PC-3 (cell line): ENCODE measurements around the gene PLA2G2E. TPM values are rescaled to one million over a fixed set of nuclear protein-coding genes. Genes with fewer than 3 reads are reported as not detected.

ENCODE experiments used
- ATAC-seq: fragments of 200-7000 bp; cut with Tn5 transposase; 2 replicates; pipeline ENCODE4 v1.9.1; 2020; ENCODE audit warnings: mild to moderate bottlenecking, moderate library complexity
- BruUV-seq: library from RNA; stranded (reverse); fragments of 400-500 nt; replicated peaks from 2 replicates; lab custom pipeline; 2021; lab: Mats Ljungman, UMichigan
- CTCF ChIA-PET: fragments of 300-600 bp; sonication (Branson Sonifier 250); formaldehyde crosslinking; loops from one replicate; lab custom pipeline; 2022; ENCODE audit warnings: antibody characterized with exemption; lab: Charles Lee
- POLR2A ChIA-PET: fragments of 300-600 bp; sonication (Branson Sonifier 250); formaldehyde crosslinking; loops from one replicate; lab custom pipeline; 2022; ENCODE audit warnings: antibody characterized with exemption; ENCODE audit not compliant: unreplicated experiment; lab: Charles Lee
- DNase-seq: peaks from one replicate; pipeline ENCODE4 v3.0.0-alpha.2; 2015
- H2AFZ ChIP-seq: fragments of 300-600 bp; sonication (generic); 2 replicates; pipeline ENCODE4 v1.6.0; 2016; ENCODE audit warnings: antibody characterized with exemption, low read length
- H3F3A ChIP-seq: fragments of 300-600 bp; sonication (generic); one replicate; pipeline ENCODE4 v1.6.0; 2017; ENCODE audit warnings: antibody characterized with exemption, low read length, control low read depth, mild to moderate bottlenecking; ENCODE audit not compliant: unreplicated experiment
- H3K27ac ChIP-seq: fragments of 300-600 bp; sonication (generic); 2 replicates; pipeline ENCODE4 v1.5.1; 2016; ENCODE audit warnings: mild to moderate bottlenecking, low read length
- H3K27me3 ChIP-seq: fragments of 300-600 bp; sonication (generic); 2 replicates; pipeline ENCODE4 v1.6.1; 2016; ENCODE audit warnings: low read length, mixed read lengths
- H3K36me3 ChIP-seq: fragments of 300-600 bp; sonication (generic); 2 replicates; pipeline ENCODE4 v1.6.1; 2016; ENCODE audit warnings: low read depth, mixed run types, low read length, mixed read lengths
- H3K4me1 ChIP-seq: fragments of 300-600 bp; sonication (generic); 2 replicates; pipeline ENCODE4 v1.5.1; 2016; ENCODE audit warnings: low read length; ENCODE audit not compliant: insufficient read depth
- H3K4me2 ChIP-seq: fragments of 300-600 bp; sonication (generic); 2 replicates; pipeline ENCODE4 v1.6.0; 2016; ENCODE audit warnings: low read length
- H3K4me3 ChIP-seq: fragments of 300-600 bp; sonication (generic); 2 replicates; pipeline ENCODE4 v1.5.1; 2016; ENCODE audit warnings: mild to moderate bottlenecking, low read length, mixed read lengths
- H3K79me2 ChIP-seq: fragments of 300-600 bp; sonication (generic); 2 replicates; pipeline ENCODE4 v1.6.1; 2017; ENCODE audit warnings: low read length, mixed read lengths
- H3K9ac ChIP-seq: fragments of 300-600 bp; sonication (generic); 2 replicates; pipeline ENCODE4 v1.6.0; 2016; ENCODE audit warnings: mild to moderate bottlenecking, low read length
- H3K9me2 ChIP-seq: fragments of 300-600 bp; sonication (generic); replicated peaks from 2 replicates; pipeline ENCODE4 v1.6.1; 2016; ENCODE audit warnings: mixed run types, low read length, mixed read lengths
- H3K9me3 ChIP-seq: fragments of 300-600 bp; sonication (generic); 2 replicates; pipeline ENCODE4 v1.6.1; 2016; ENCODE audit warnings: low read length, mixed read lengths
- H4K20me1 ChIP-seq: fragments of 300-600 bp; sonication (generic); 2 replicates; pipeline ENCODE4 v1.6.1; 2016; ENCODE audit warnings: low read length, mixed read lengths
- CTCF ChIP-seq: fragments of 300-600 bp; sonication (generic); conservative IDR thresholded peaks from 2 replicates; pipeline ENCODE4 v1.5.1; 2017; ENCODE audit warnings: antibody characterized with exemption, low read depth, mild to moderate bottlenecking, low read length
- EZH2 ChIP-seq: fragments of 300-600 bp; sonication (generic); IDR thresholded peaks from one replicate; pipeline ENCODE4 v1.6.1; 2017; ENCODE audit warnings: antibody characterized with exemption, mild to moderate bottlenecking, low read length; ENCODE audit not compliant: unreplicated experiment
- EZH2phosphoT487 ChIP-seq: fragments of 300-600 bp; sonication (generic); IDR thresholded peaks from 2 replicates; pipeline ENCODE4 v1.6.1; 2018; ENCODE audit warnings: mild to moderate bottlenecking, antibody characterized with exemption, low read length, borderline replicate concordance
- intact Hi-C: fragments of 100-400 bp; cut with micrococcal nuclease; formaldehyde crosslinking; loops from 2 replicates; pipeline ENCODE4 v1.9.0; 2023
- total RNA-seq: library from RNA; depleted of rRNA; stranded (reverse); fragments of >200 nt; gene quantifications from 2 replicates; pipeline ENCODE4 v1.2.3, GENCODE V29; 2014

The PLA2G2E gene
- total RNA-seq, 1 experiment from 2014 or later: not detected

GRCh38 chr1:19892628-19893168 lies 30.7 kb downstream of the PLA2G2E start:
- Histone ChIP-seq H4K20me1 (peaks cover 32% of the 10 kb centered on the region; the same call in 1 of the 2 replicates), H3K36me3 (peaks cover 62% of the 10 kb centered on the region), H3K9ac (peak overlapping the region; percentile 75), H3F3A (peaks cover 12% of the 10 kb centered on the region), H2AFZ (no peak overlapping the region), H3K9me3 (no peaks in the 10 kb centered on the region), H3K9me2 (no peaks in the 10 kb centered on the region), H3K4me2 (0 out of 2 replicates have a peak overlapping the region, but pooled peaks have one; percentile 20), H3K79me2 (peaks cover 82% of the 10 kb centered on the region), H3K27me3 (no peaks in the 10 kb centered on the region), H3K4me3 (no peak overlapping the region), H3K27ac (peak overlapping the region; percentile 96), H3K4me1 (peaks cover 48% of the 10 kb centered on the region)
- ATAC-seq: no peak
- CTCF ChIA-PET: no interaction called here
- POLR2A ChIA-PET: interaction anchor here (0.5 kb wide), 1 partner anchor 11 kb away, joined by 3 read pairs; the partner anchor contains the start of gene OTUD3
- no peak for TF ChIP-seq CTCF
- TF ChIP-seq EZH2: no peak
- no peak for TF ChIP-seq EZH2phosphoT487
- no peak for DNase-seq
- intact Hi-C loops: no loop called here
- no TSS peak for BruUV-seq

- ATAC-seq: peak; percentile 35; the same call in 1 of the 2 replicates
These were observed 31.3 kb downstream of the PLA2G2E start for GRCh38 chr1:19892129-19892528.

More at GRCh38 chr1:19892129-19892528, 31.3 kb downstream of the PLA2G2E start:
- Histone ChIP-seq H3K79me2 (peaks cover 84% of the 10 kb centered on the region), H3K9ac (0 out of 2 replicates have a peak overlapping the region, but pooled peaks have one; percentile 75), H4K20me1 (peaks cover 34% of the 10 kb centered on the region; the same call in 1 of the 2 replicates), H3K9me3 (no peaks in the 10 kb centered on the region), H3K27me3 (no peaks in the 10 kb centered on the region), H3K4me1 (peaks cover 48% of the 10 kb centered on the region), H3K36me3 (peaks cover 56% of the 10 kb centered on the region), H3K9me2 (no peaks in the 10 kb centered on the region), H3F3A (peaks cover 12% of the 10 kb centered on the region), H3K4me2 (peak overlapping the region; percentile 20), H3K27ac (peak overlapping the region; percentile 96), H3K4me3 (no peak overlapping the region), H2AFZ (no peak overlapping the region)
- DNase-seq: peak; percentile 48
- intact Hi-C loops: no loop called here
- POLR2A ChIA-PET: no interaction called here
- no peak for TF ChIP-seq EZH2phosphoT487
- no peak for TF ChIP-seq EZH2
- no peak for TF ChIP-seq CTCF
- CTCF ChIA-PET: no interaction called here
- BruUV-seq: no TSS peak
